HG03565 (cell line): ENCODE measurements around the gene ABHD4.
"Not testable (repeated sequence)": the region's sequence is repeated elsewhere in the genome, so short reads cannot be mapped to it uniquely, and the experiment has no call there.

Source experiments
- ATAC-seq: cut with Tn5 transposase; IDR thresholded peaks from one replicate; pipeline ENCODE4 v1.9.1; 2021; ENCODE audit warnings: mild to moderate bottlenecking, moderate library complexity; ENCODE audit not compliant: unreplicated experiment

ABHD4 gene

GRCh38 chr14:22598099-22598895 is at the start of gene ABHD4:
TSS of gene ABHD4 (plus strand) at chr14:22598300. CDS start at chr14:22598307, 7 bp downstream.
- peak; percentile 50 for ATAC-seq

- ATAC-seq = no peak
Observed at GRCh38 chr14:22549324-22549962, 48.7 kb upstream of the ABHD4 start.

GRCh38 chr14:22549981-22550673 is 48.0 kb upstream of the ABHD4 start:
- ATAC-seq = peak; percentile 44

GRCh38 chr14:22551605-22551997 is 46.5 kb upstream of the ABHD4 start:
- no peak for ATAC-seq

- no peak for ATAC-seq
Observed at GRCh38 chr14:22552001-22552826, 45.9 kb upstream of the ABHD4 start.

GRCh38 chr14:22552827-22553076 is 45.3 kb upstream of the ABHD4 start:
- no peak for ATAC-seq

- ATAC-seq = no peak
Observed at GRCh38 chr14:22553445-22553844, 44.7 kb upstream of the ABHD4 start.

- not testable (repeated sequence) for ATAC-seq
Observed at GRCh38 chr14:22553861-22554497, 44.1 kb upstream of the ABHD4 start.

GRCh38 chr14:22554498-22555383 is 43.4 kb upstream of the ABHD4 start:
- no peak for ATAC-seq

- ATAC-seq = peak; percentile 1
Observed at GRCh38 chr14:22555384-22556011, 42.6 kb upstream of the ABHD4 start.

- ATAC-seq = peak; percentile 62
Observed at GRCh38 chr14:22556021-22556989, 41.8 kb upstream of the ABHD4 start.

- ATAC-seq = peak; percentile 28
Observed at GRCh38 chr14:22556990-22557623, 41.0 kb upstream of the ABHD4 start.

- ATAC-seq = no peak
Observed at GRCh38 chr14:22557846-22558220, 40.3 kb upstream of the ABHD4 start.

- no peak for ATAC-seq
Observed at GRCh38 chr14:22558221-22558913, 39.7 kb upstream of the ABHD4 start.

- ATAC-seq = no peak
Observed at GRCh38 chr14:22559041-22559440, 39.1 kb upstream of the ABHD4 start.

GRCh38 chr14:22560662-22561365 is 37.3 kb upstream of the ABHD4 start:
- no peak for ATAC-seq

GRCh38 chr14:22561366-22561660 is 36.8 kb upstream of the ABHD4 start:
- ATAC-seq = no peak
